A549 (cell line): ENCODE data around the gene MDM1.

Experiments
- CBX8 ChIP-seq: fragments of 200-600 bp; sonication (generic); IDR thresholded peaks from 2 replicates; pipeline ENCODE4 v1.6.1; 2016
- EP300 ChIP-seq, 2 experiments: fragments of >200 bp; sonication (Bioruptor Twin); formaldehyde crosslinking; IDR thresholded peaks; 2 replicates in 1 of 2; 3 replicates in 1 of 2; pipeline ENCODE4 v1.6.1; 2016 to 2017
- HOXA7 ChIP-seq: fragments of 250-450 bp; sonication (Bioruptor Pico); IDR thresholded peaks from 2 replicates; pipeline ENCODE4 v1.5.0; 2020; ENCODE audit warnings: mild to moderate bottlenecking, moderate library complexity
- JUNB ChIP-seq: fragments of >200 bp; sonication (Bioruptor Twin); formaldehyde crosslinking; IDR thresholded peaks from 2 replicates; pipeline ENCODE4 v1.6.1; 2016
- POLR2A ChIP-seq: IDR thresholded peaks from 2 replicates; pipeline ENCODE4 v1.6.1; 2012; ENCODE audit warnings: mild to moderate bottlenecking, low read length
- POLR2AphosphoS2 ChIP-seq: conservative IDR thresholded peaks from 2 replicates; pipeline ENCODE4 v1.6.1; 2012; ENCODE audit warnings: low read length, improper control_type of control experiment, inconsistent platforms
- RCOR1 ChIP-seq: fragments of 150-350 bp; IDR thresholded peaks from 2 replicates; pipeline ENCODE4 v1.6.1; 2014; ENCODE audit warnings: antibody characterized with exemption, low read length, low read depth
- ZC3H11A ChIP-seq: fragments of 450-650 bp; IDR thresholded peaks from 2 replicates; pipeline ENCODE4 v1.6.1; 2014; ENCODE audit warnings: antibody characterized with exemption, mild to moderate bottlenecking
- TF ChIP-seq, protein P1 (sequence below): fragments of >200 bp; sonication (Bioruptor Twin); formaldehyde crosslinking; IDR thresholded peaks from 3 replicates; pipeline ENCODE4 v1.5.1; 2016
- TF ChIP-seq, protein P2 (sequence below): fragments of 200-600 bp; sonication (generic); IDR thresholded peaks from 2 replicates; pipeline ENCODE4 v1.6.1; 2016; ENCODE audit warnings: antibody characterized with exemption, mild to moderate bottlenecking, moderate library complexity
- TF ChIP-seq, protein P3 (sequence below): IDR thresholded peaks from 2 replicates; pipeline ENCODE4 v1.6.1; 2012
- TF ChIP-seq, protein P4 (sequence below): fragments of 450-650 bp; IDR thresholded peaks from 2 replicates; pipeline ENCODE4 v1.6.1; 2014; ENCODE audit warnings: antibody characterized with exemption

DNA sequence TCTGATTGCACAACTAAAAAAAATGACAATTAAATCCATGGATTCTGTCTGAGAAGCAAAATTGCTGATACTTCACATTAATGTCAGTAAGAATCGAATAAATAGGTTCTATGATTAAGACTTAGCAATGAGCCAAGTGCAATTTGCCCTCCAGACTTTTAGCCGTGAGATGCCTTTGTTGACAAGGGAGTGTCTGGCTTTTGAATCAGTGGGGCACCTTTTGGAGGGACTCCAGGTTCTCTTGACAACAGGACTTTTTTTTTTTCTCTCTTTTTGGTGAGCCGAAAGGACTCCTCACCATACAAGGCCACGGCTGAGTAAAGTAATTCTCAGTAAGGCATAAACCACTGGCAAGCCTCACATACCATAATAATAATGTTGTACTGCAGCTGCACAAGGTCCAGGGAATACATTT is 4.7 kb upstream of the MDM1 start:
- no peak for TF ChIP-seq POLR2A
- TF ChIP-seq RCOR1, result no peak
- TF ChIP-seq, protein P1, sequence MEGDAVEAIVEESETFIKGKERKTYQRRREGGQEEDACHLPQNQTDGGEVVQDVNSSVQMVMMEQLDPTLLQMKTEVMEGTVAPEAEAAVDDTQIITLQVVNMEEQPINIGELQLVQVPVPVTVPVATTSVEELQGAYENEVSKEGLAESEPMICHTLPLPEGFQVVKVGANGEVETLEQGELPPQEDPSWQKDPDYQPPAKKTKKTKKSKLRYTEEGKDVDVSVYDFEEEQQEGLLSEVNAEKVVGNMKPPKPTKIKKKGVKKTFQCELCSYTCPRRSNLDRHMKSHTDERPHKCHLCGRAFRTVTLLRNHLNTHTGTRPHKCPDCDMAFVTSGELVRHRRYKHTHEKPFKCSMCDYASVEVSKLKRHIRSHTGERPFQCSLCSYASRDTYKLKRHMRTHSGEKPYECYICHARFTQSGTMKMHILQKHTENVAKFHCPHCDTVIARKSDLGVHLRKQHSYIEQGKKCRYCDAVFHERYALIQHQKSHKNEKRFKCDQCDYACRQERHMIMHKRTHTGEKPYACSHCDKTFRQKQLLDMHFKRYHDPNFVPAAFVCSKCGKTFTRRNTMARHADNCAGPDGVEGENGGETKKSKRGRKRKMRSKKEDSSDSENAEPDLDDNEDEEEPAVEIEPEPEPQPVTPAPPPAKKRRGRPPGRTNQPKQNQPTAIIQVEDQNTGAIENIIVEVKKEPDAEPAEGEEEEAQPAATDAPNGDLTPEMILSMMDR, result no peak
- TF ChIP-seq, protein P2, sequence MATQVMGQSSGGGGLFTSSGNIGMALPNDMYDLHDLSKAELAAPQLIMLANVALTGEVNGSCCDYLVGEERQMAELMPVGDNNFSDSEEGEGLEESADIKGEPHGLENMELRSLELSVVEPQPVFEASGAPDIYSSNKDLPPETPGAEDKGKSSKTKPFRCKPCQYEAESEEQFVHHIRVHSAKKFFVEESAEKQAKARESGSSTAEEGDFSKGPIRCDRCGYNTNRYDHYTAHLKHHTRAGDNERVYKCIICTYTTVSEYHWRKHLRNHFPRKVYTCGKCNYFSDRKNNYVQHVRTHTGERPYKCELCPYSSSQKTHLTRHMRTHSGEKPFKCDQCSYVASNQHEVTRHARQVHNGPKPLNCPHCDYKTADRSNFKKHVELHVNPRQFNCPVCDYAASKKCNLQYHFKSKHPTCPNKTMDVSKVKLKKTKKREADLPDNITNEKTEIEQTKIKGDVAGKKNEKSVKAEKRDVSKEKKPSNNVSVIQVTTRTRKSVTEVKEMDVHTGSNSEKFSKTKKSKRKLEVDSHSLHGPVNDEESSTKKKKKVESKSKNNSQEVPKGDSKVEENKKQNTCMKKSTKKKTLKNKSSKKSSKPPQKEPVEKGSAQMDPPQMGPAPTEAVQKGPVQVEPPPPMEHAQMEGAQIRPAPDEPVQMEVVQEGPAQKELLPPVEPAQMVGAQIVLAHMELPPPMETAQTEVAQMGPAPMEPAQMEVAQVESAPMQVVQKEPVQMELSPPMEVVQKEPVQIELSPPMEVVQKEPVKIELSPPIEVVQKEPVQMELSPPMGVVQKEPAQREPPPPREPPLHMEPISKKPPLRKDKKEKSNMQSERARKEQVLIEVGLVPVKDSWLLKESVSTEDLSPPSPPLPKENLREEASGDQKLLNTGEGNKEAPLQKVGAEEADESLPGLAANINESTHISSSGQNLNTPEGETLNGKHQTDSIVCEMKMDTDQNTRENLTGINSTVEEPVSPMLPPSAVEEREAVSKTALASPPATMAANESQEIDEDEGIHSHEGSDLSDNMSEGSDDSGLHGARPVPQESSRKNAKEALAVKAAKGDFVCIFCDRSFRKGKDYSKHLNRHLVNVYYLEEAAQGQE, result no peak
- TF ChIP-seq, protein P3, sequence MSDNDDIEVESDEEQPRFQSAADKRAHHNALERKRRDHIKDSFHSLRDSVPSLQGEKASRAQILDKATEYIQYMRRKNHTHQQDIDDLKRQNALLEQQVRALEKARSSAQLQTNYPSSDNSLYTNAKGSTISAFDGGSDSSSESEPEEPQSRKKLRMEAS, result no peak
- TF ChIP-seq, protein P4, sequence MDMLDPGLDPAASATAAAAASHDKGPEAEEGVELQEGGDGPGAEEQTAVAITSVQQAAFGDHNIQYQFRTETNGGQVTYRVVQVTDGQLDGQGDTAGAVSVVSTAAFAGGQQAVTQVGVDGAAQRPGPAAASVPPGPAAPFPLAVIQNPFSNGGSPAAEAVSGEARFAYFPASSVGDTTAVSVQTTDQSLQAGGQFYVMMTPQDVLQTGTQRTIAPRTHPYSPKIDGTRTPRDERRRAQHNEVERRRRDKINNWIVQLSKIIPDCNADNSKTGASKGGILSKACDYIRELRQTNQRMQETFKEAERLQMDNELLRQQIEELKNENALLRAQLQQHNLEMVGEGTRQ, result no peak
- TF ChIP-seq POLR2AphosphoS2, result no peak
- TF ChIP-seq JUNB, result no peak
- no peak for TF ChIP-seq CBX8
- TF ChIP-seq EP300 (IDR thresholded peaks at IDR 0.05), result no peak
- no peak for TF ChIP-seq HOXA7 (CRISPR knock-in tag)
- TF ChIP-seq ZC3H11A, result no peak
